DOHH2 (cell line): ENCODE results near the gene CYP27B1.
"Not testable (repeated sequence)": the region's sequence is repeated elsewhere in the genome, so short reads cannot be mapped to it uniquely, and the experiment has no call there.

Source experiments
- H3F3A ChIP-seq: fragments of 200-600 bp; sonication (generic), shearing (Covaris generic); 2 replicates; pipeline ENCODE4 v1.6.0; 2016; ENCODE audit warnings: antibody characterized with exemption, mild to moderate bottlenecking; ENCODE audit not compliant: control insufficient read depth, insufficient read depth
- H3K27ac ChIP-seq: fragments of 200-600 bp; sonication (generic); 2 replicates; pipeline ENCODE4 v1.5.1; 2014; ENCODE audit warnings: low read depth, mild to moderate bottlenecking, low read length, moderate library complexity
- H3K27me3 ChIP-seq: fragments of 200-600 bp; sonication (generic); 2 replicates; pipeline ENCODE4 v1.6.1; 2014; ENCODE audit warnings: mild to moderate bottlenecking, low read length, mixed read lengths; ENCODE audit not compliant: control insufficient read depth
- H3K36me3 ChIP-seq: fragments of 200-600 bp; sonication (generic); 2 replicates; pipeline ENCODE4 v1.6.1; 2014; ENCODE audit warnings: mild to moderate bottlenecking, low read length, moderate library complexity, mixed read lengths; ENCODE audit not compliant: control insufficient read depth
- H3K4me1 ChIP-seq: fragments of 200-600 bp; sonication (generic); 2 replicates; pipeline ENCODE4 v1.6.1; 2014; ENCODE audit warnings: mild to moderate bottlenecking, low read length, mixed read lengths; ENCODE audit not compliant: control insufficient read depth
- H3K4me2 ChIP-seq: fragments of 200-600 bp; sonication (generic); 2 replicates; pipeline ENCODE4 v1.6.0; 2014; ENCODE audit warnings: mild to moderate bottlenecking, low read length, moderate library complexity
- H3K4me3 ChIP-seq: fragments of 200-600 bp; sonication (generic); 2 replicates; pipeline ENCODE4 v1.5.1; 2014; ENCODE audit warnings: mild to moderate bottlenecking, low read length, mixed read lengths
- H3K79me2 ChIP-seq: fragments of 200-600 bp; sonication (generic); 2 replicates; pipeline ENCODE4 v1.6.1; 2014; ENCODE audit warnings: mild to moderate bottlenecking, low read length, mixed read lengths; ENCODE audit not compliant: control insufficient read depth
- H3K9me2 ChIP-seq: fragments of 200-600 bp; sonication (generic); replicated peaks from 2 replicates; pipeline ENCODE4 v1.6.1; 2014; ENCODE audit warnings: mild to moderate bottlenecking, low read length, mixed read lengths; ENCODE audit not compliant: control insufficient read depth
- H3K9me3 ChIP-seq: fragments of 200-600 bp; sonication (generic); 2 replicates; pipeline ENCODE4 v1.6.1; 2014; ENCODE audit warnings: antibody characterized with exemption, low read length, mixed read lengths; ENCODE audit not compliant: control insufficient read depth, insufficient read depth
- H4K20me1 ChIP-seq: fragments of 200-600 bp; sonication (generic); 2 replicates; pipeline ENCODE4 v1.6.0; 2014; ENCODE audit warnings: low read depth, mild to moderate bottlenecking, antibody characterized with exemption, low read length, moderate library complexity; ENCODE audit not compliant: control insufficient read depth, insufficient read depth
- CTCF ChIP-seq: fragments of 200-600 bp; sonication (generic); IDR thresholded peaks from one replicate; pipeline ENCODE4 v1.5.1; 2014; ENCODE audit warnings: antibody characterized with exemption, mild to moderate bottlenecking, low read depth, low read length; ENCODE audit not compliant: poor library complexity, severe bottlenecking
- EZH2phosphoT487 ChIP-seq: fragments of 200-600 bp; sonication (generic); IDR thresholded peaks from 2 replicates; pipeline ENCODE4 v1.6.1; 2017; ENCODE audit warnings: borderline replicate concordance, mild to moderate bottlenecking, antibody characterized with exemption, low read length, moderate library complexity, mixed read lengths

The CYP27B1 gene

GRCh38 chr12:57775563-57776246 lies 8.8 kb upstream of the CYP27B1 start:
- no peaks in the 10 kb centered on the region for H3K27me3 ChIP-seq
- TF ChIP-seq EZH2phosphoT487 = no peak
- peak; percentile 51 for TF ChIP-seq CTCF
- H3F3A ChIP-seq = no peaks in the 10 kb centered on the region
- H4K20me1 ChIP-seq = no peaks in the 10 kb centered on the region
- H3K36me3 ChIP-seq = peaks cover 3% of the 10 kb centered on the region
- no peak overlapping the region for H3K4me2 ChIP-seq
- H3K9me2 ChIP-seq = no peaks in the 10 kb centered on the region
- no peaks in the 10 kb centered on the region for H3K9me3 ChIP-seq
- H3K4me1 ChIP-seq = peaks cover 13% of the 10 kb centered on the region
- H3K27ac ChIP-seq = no peak overlapping the region
- H3K4me3 ChIP-seq = no peak overlapping the region
- H3K79me2 ChIP-seq = peaks cover 9% of the 10 kb centered on the region

GRCh38 chr12:57775044-57775443 lies 8.2 kb upstream of the CYP27B1 start:
- Histone ChIP-seq H3K27me3 (no peaks in the 10 kb centered on the region), H3K4me2 (no peak overlapping the region)

GRCh38 chr12:57774634-57775033 lies 7.8 kb upstream of the CYP27B1 start:
- not testable (repeated sequence) for H4K20me1 ChIP-seq, H3F3A ChIP-seq, H3K9me2 ChIP-seq, H3K4me2 ChIP-seq, H3K27me3 ChIP-seq, H3K9me3 ChIP-seq, H3K27ac ChIP-seq, H3K4me3 ChIP-seq
- Histone ChIP-seq H3K4me1 (peaks cover 15% of the 10 kb centered on the region), H3K36me3 (peaks cover 14% of the 10 kb centered on the region), H3K79me2 (peaks cover 11% of the 10 kb centered on the region)

More at GRCh38 chr12:57775044-57775443, 8.2 kb upstream of the CYP27B1 start:
- TF ChIP-seq CTCF (no peak), EZH2phosphoT487 (no peak)
- Histone ChIP-seq H3K4me1 (peaks cover 15% of the 10 kb centered on the region), H3F3A (no peaks in the 10 kb centered on the region), H3K4me3 (no peak overlapping the region), H3K36me3 (peaks cover 10% of the 10 kb centered on the region), H3K79me2 (peaks cover 11% of the 10 kb centered on the region), H3K27ac (no peak overlapping the region), H3K9me3 (no peaks in the 10 kb centered on the region), H4K20me1 (no peaks in the 10 kb centered on the region), H3K9me2 (no peaks in the 10 kb centered on the region)

- peaks cover 11% of the 10 kb centered on the region for H3K79me2 ChIP-seq
- H3K4me1 ChIP-seq = peaks cover 15% of the 10 kb centered on the region
- H3K9me3 ChIP-seq = no peaks in the 10 kb centered on the region
- no peaks in the 10 kb centered on the region for H3K27me3 ChIP-seq
- TF ChIP-seq EZH2phosphoT487 (no peak), CTCF (no peak)
- H3K27ac ChIP-seq = peak within 1 kb of the TSS; percentile 54
- H3K4me3 ChIP-seq = peak within 1 kb of the TSS; percentile 89
- peaks cover 24% of the 10 kb centered on the region for H3K36me3 ChIP-seq
- H3K4me2 ChIP-seq = peak within 1 kb of the TSS; percentile 88
- H3F3A ChIP-seq = no peaks in the 10 kb centered on the region
- H4K20me1 ChIP-seq = no peaks in the 10 kb centered on the region
- no peaks in the 10 kb centered on the region for H3K9me2 ChIP-seq
Observed at GRCh38 chr12:57772429-57773322, 5.8 kb upstream of the CYP27B1 start, which contains the start of gene EEF1AKMT3. TSS of gene EEF1AKMT3 (plus strand) at chr12:57772614. CDS start at chr12:57772725, 111 bp downstream.
